Measurements from ENCODE around the gene SNX24. TPM values are rescaled to one million over a fixed set of nuclear protein-coding genes. Genes with fewer than 3 reads are reported as not detected.

Gene SNX24
- total and polyA plus RNA-seq, 2 donors (not counting 1 experiment from before 2014, with no cell fraction given), result 13.4 to 22.3 TPM

DNA sequence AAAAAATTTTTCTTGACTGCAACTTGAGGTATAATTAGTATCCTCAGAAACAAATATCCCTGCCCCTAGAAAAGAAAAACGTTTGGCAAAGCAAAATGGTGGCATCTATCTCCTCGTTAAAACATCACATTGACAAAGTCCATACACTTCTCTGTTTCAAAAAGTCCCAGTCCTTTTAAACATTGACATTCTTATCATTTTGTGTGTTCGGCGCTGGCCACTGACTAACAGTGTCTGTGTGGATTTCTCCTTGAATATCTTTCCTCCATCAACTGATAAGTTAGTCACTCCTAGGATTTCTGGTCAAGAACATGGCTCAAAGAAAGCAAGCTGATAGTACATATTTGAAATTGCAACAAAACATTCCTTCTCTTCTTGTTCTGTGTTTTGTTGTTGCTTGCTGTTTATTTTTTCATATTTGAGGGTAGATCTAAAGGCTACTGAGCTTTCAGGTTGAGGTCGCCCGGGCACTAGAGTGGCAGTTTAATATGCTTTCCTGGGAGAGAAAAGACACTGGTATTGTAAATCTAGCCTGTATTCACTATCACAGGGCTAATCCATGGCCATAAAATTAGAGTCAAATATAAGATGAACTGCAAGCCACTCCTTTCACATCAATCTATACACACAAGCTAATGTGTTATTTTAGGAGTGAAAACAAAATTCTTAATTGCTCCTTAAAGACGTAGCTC, 199.7 kb downstream of the SNX24 start:
- H2AFZ ChIP-seq (ENCODE audit: low read length), result no peak overlapping the region
- no peaks in the 10 kb centered on the region for H3K9me3 ChIP-seq (ENCODE audit: control insufficient read depth, insufficient read depth, low read depth, low read length)
- H4K20me1 ChIP-seq (ENCODE audit: control insufficient read depth, extremely low read depth, insufficient read depth, low read length), result no peaks in the 10 kb centered on the region
- TF ChIP-seq, protein P1, sequence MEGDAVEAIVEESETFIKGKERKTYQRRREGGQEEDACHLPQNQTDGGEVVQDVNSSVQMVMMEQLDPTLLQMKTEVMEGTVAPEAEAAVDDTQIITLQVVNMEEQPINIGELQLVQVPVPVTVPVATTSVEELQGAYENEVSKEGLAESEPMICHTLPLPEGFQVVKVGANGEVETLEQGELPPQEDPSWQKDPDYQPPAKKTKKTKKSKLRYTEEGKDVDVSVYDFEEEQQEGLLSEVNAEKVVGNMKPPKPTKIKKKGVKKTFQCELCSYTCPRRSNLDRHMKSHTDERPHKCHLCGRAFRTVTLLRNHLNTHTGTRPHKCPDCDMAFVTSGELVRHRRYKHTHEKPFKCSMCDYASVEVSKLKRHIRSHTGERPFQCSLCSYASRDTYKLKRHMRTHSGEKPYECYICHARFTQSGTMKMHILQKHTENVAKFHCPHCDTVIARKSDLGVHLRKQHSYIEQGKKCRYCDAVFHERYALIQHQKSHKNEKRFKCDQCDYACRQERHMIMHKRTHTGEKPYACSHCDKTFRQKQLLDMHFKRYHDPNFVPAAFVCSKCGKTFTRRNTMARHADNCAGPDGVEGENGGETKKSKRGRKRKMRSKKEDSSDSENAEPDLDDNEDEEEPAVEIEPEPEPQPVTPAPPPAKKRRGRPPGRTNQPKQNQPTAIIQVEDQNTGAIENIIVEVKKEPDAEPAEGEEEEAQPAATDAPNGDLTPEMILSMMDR (conservative IDR thresholded peaks at IDR 0.05 in 1 of 2, IDR thresholded peaks at IDR 0.05 in 1 of 2; ENCODE audit: low read depth in 1 of 2, low read length in 2 of 2), result no peak
- TF ChIP-seq EZH2 (IDR thresholded peaks at IDR 0.05; ENCODE audit: low read length, missing control alignments), result no peak
- no peak overlapping the region for H3K9ac ChIP-seq (ENCODE audit: insufficient read depth, low read length)
- H3K79me2 ChIP-seq (ENCODE audit: control insufficient read depth, insufficient read depth, low read length), result no peaks in the 10 kb centered on the region
- no peak overlapping the region for H3K4me3 ChIP-seq (replicated peaks in 1 of 4; ENCODE audit: control extremely low read depth in 1 of 4, insufficient read depth in 1 of 4, low read depth in 3 of 4, low read length in 4 of 4)
- no peaks in the 10 kb centered on the region for H3K4me1 ChIP-seq (ENCODE audit: control insufficient read depth, extremely low read depth, insufficient read depth, low read length)
- H3K27ac ChIP-seq (ENCODE audit: insufficient read depth, low read length), result no peak overlapping the region
- no peak overlapping the region for H3K4me2 ChIP-seq (ENCODE audit: extremely low read depth, insufficient read depth, low read length)
- no peaks in the 10 kb centered on the region for H3K36me3 ChIP-seq (ENCODE audit: control insufficient read depth, insufficient read depth, low read length)
- no peaks in the 10 kb centered on the region for H3K27me3 ChIP-seq (ENCODE audit: control insufficient read depth, insufficient read depth, low read length)
- no peak for DNase-seq (ENCODE audit: low read depth in 2 of 2)

DNA sequence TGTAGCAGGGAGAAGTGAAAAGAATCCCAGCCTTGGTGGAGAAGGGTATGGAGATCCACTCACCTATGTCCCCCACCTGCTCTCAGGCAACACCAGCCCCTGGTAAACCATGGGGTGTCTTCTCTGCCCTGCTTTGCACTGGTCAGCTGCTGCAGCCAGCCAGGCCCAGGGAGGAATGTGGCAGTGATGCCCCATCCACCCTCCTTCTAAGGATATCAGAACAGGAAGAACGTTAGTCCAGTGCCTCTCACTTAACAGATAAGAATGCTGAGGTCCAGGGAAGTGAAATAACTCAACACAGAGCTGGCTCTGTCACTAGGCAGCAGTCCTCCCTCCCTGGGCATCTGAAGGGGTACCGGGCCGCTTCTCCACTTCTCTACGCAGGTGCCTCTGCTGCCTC, 200.8 kb downstream of the SNX24 start:
- DNase-seq (ENCODE audit: low read depth in 2 of 2), result no peak
- Histone ChIP-seq H3K4me1 (ENCODE audit: control insufficient read depth, extremely low read depth, insufficient read depth, low read length) (no peaks in the 10 kb centered on the region), H3K79me2 (ENCODE audit: control insufficient read depth, insufficient read depth, low read length) (no peaks in the 10 kb centered on the region), H3K4me3 (replicated peaks in 1 of 4; ENCODE audit: control extremely low read depth in 1 of 4, insufficient read depth in 1 of 4, low read depth in 3 of 4, low read length in 4 of 4) (no peak overlapping the region), H3K9me3 (ENCODE audit: control insufficient read depth, insufficient read depth, low read depth, low read length) (no peaks in the 10 kb centered on the region), H3K27ac (ENCODE audit: insufficient read depth, low read length) (no peak overlapping the region), H4K20me1 (ENCODE audit: control insufficient read depth, extremely low read depth, insufficient read depth, low read length) (no peaks in the 10 kb centered on the region), H3K27me3 (ENCODE audit: control insufficient read depth, insufficient read depth, low read length) (no peaks in the 10 kb centered on the region), H3K36me3 (ENCODE audit: control insufficient read depth, insufficient read depth, low read length) (no peaks in the 10 kb centered on the region), H2AFZ (ENCODE audit: low read length) (no peak overlapping the region), H3K9ac (ENCODE audit: insufficient read depth, low read length) (no peak overlapping the region), H3K4me2 (ENCODE audit: extremely low read depth, insufficient read depth, low read length) (no peak overlapping the region)
- TF ChIP-seq EZH2 (IDR thresholded peaks at IDR 0.05; ENCODE audit: low read length, missing control alignments), result no peak
- TF ChIP-seq, protein P1 (conservative IDR thresholded peaks at IDR 0.05 in 1 of 2, IDR thresholded peaks at IDR 0.05 in 1 of 2; ENCODE audit: low read depth in 1 of 2, low read length in 2 of 2), result no peak

DNA sequence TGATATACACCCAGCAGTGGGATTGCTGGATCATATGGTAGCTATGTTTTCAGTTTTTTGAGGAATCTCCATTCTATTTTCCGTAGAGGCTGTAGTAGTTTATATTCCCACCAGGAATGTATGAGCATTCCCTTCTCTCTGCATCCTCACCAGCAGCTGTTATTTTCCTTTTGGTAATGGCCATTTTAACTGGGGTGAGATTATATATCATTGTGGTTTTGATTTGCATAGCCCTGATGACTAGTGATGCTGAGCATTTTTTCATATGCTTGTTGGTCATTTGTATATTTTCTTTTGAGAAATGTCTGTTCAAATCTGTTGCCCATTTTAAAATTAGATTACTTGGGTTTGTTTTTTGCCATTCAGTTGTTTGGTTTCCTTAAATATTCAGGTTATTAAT, 202.3 kb downstream of the SNX24 start:
- Histone ChIP-seq H3K9me3 (ENCODE audit: control insufficient read depth, insufficient read depth, low read depth, low read length) (no peaks in the 10 kb centered on the region), H3K4me3 (replicated peaks in 1 of 4; ENCODE audit: control extremely low read depth in 1 of 4, insufficient read depth in 1 of 4, low read depth in 3 of 4, low read length in 4 of 4) (no peak overlapping the region), H3K79me2 (ENCODE audit: control insufficient read depth, insufficient read depth, low read length) (no peaks in the 10 kb centered on the region), H3K9ac (ENCODE audit: insufficient read depth, low read length) (no peak overlapping the region), H3K4me1 (ENCODE audit: control insufficient read depth, extremely low read depth, insufficient read depth, low read length) (no peaks in the 10 kb centered on the region), H3K27ac (ENCODE audit: insufficient read depth, low read length) (no peak overlapping the region), H2AFZ (ENCODE audit: low read length) (no peak overlapping the region), H3K36me3 (ENCODE audit: control insufficient read depth, insufficient read depth, low read length) (no peaks in the 10 kb centered on the region), H3K4me2 (ENCODE audit: extremely low read depth, insufficient read depth, low read length) (no peak overlapping the region), H3K27me3 (ENCODE audit: control insufficient read depth, insufficient read depth, low read length) (no peaks in the 10 kb centered on the region), H4K20me1 (ENCODE audit: control insufficient read depth, extremely low read depth, insufficient read depth, low read length) (no peaks in the 10 kb centered on the region)
- peak; percentile 24 to 63 for DNase-seq (ENCODE audit: low read depth in 2 of 2)
- TF ChIP-seq EZH2 (IDR thresholded peaks at IDR 0.05; ENCODE audit: low read length, missing control alignments), result no peak
- TF ChIP-seq, protein P1 (conservative IDR thresholded peaks at IDR 0.05 in 1 of 2, IDR thresholded peaks at IDR 0.05 in 1 of 2; ENCODE audit: low read depth in 1 of 2, low read length in 2 of 2), result no peak
